GM23338 (cell line): ENCODE measurements around the gene SERPINA6. TPM values are rescaled to one million over a fixed set of nuclear protein-coding genes. Genes with fewer than 3 reads are reported as not detected.

Experiments
- ATAC-seq: fragments of 200-7000 bp; cut with Tn5 transposase; 3 replicates; pipeline ENCODE4 v1.9.1; 2020
- DNase-seq: peaks from one replicate; pipeline ENCODE4 v3.0.0-alpha.2; 2015; ENCODE audit warnings: low spot score
- H2AFZ ChIP-seq: fragments of 200-600 bp; sonication (generic); 2 replicates; pipeline ENCODE4 v1.8.0; 2016; ENCODE audit warnings: antibody characterized with exemption, mild to moderate bottlenecking, moderate library complexity
- H3F3A ChIP-seq: fragments of 200-600 bp; sonication (generic); replicated peaks from 2 replicates; pipeline ENCODE4 v1.8.0; 2017; ENCODE audit warnings: antibody characterized with exemption, mixed run types, low read depth
- H3K27ac ChIP-seq: fragments of 200-600 bp; sonication (generic); 2 replicates; pipeline ENCODE4 v1.6.1; 2016; ENCODE audit warnings: low read depth
- H3K27me3 ChIP-seq: fragments of 200-600 bp; sonication (generic); 2 replicates; pipeline ENCODE4 v1.8.0; 2016; ENCODE audit warnings: mild to moderate bottlenecking, mixed run types, moderate library complexity; ENCODE audit not compliant: insufficient read depth
- H3K36me3 ChIP-seq: fragments of 200-600 bp; sonication (generic); 2 replicates; pipeline ENCODE4 v1.8.0; 2016; ENCODE audit warnings: mild to moderate bottlenecking; ENCODE audit not compliant: insufficient read depth
- H3K4me1 ChIP-seq: fragments of 200-600 bp; sonication (generic); 2 replicates; pipeline ENCODE4 v1.8.0; 2016; ENCODE audit warnings: mild to moderate bottlenecking, moderate library complexity; ENCODE audit not compliant: insufficient read depth
- H3K4me2 ChIP-seq: fragments of 200-600 bp; sonication (generic); 2 replicates; pipeline ENCODE4 v1.7.1; 2017; ENCODE audit warnings: mixed run types
- H3K4me3 ChIP-seq: fragments of 200-600 bp; sonication (generic); 2 replicates; pipeline ENCODE4 v1.6.1; 2016; ENCODE audit warnings: mixed run types
- H3K79me2 ChIP-seq: fragments of 200-600 bp; sonication (generic); replicated peaks from 2 replicates; pipeline ENCODE4 v1.8.0; 2017; ENCODE audit warnings: mild to moderate bottlenecking; ENCODE audit not compliant: insufficient read depth
- H3K9me2 ChIP-seq: fragments of 200-600 bp; sonication (generic); 2 replicates; pipeline ENCODE4 v1.8.0; 2017; ENCODE audit not compliant: insufficient read depth
- H4K20me1 ChIP-seq: fragments of 200-600 bp; sonication (generic); replicated peaks from 2 replicates; pipeline ENCODE4 v1.8.0; 2017; ENCODE audit warnings: mild to moderate bottlenecking; ENCODE audit not compliant: insufficient read depth
- H3K27ac Mint-ChIP-seq: 2 replicates; pipeline ENCODE4 v1.8.0; 2020; ENCODE audit warnings: inconsistent platforms, mild to moderate bottlenecking, moderate library complexity, mixed read lengths
- H3K27me3 Mint-ChIP-seq: 3 replicates; pipeline ENCODE4 v1.8.0; 2022; ENCODE audit warnings: low read depth, mild to moderate bottlenecking, moderate library complexity, mixed read lengths, inconsistent platforms; ENCODE audit not compliant: insufficient read depth, poor library complexity
- H3K36me3 Mint-ChIP-seq: 3 replicates; pipeline ENCODE4 v1.8.0; 2021; ENCODE audit warnings: low read depth, mild to moderate bottlenecking, inconsistent platforms, moderate library complexity, mixed read lengths
- H3K4me1 Mint-ChIP-seq: 3 replicates; pipeline ENCODE4 v1.8.0; 2020; ENCODE audit warnings: mild to moderate bottlenecking, inconsistent platforms, mixed read lengths
- H3K4me3 Mint-ChIP-seq: 3 replicates; pipeline ENCODE4 v1.8.0; 2021; ENCODE audit warnings: moderate library complexity, mild to moderate bottlenecking, inconsistent platforms, mixed read lengths
- H3K9me3 Mint-ChIP-seq: 3 replicates; pipeline ENCODE4 v1.8.0; 2020; ENCODE audit warnings: moderate library complexity, mild to moderate bottlenecking, inconsistent platforms, mixed read lengths
- CREB1 ChIP-seq: fragments of 250-450 bp; sonication (Bioruptor Pico); IDR thresholded peaks from 2 replicates; pipeline ENCODE4 v1.5.0; 2020; ENCODE audit warnings: low read depth, mild to moderate bottlenecking, moderate library complexity
- CTCF ChIP-seq, 2 experiments: fragments of 200-600 bp in 1 of 2; sonication (generic) in 1 of 2; conservative IDR thresholded peaks; 2 replicates each; pipeline versions ENCODE4 v1.5.1 to v1.6.1; 2016 to 2017; ENCODE audit warnings: antibody characterized with exemption in 2 of 2, low read depth in 2 of 2, mild to moderate bottlenecking in 2 of 2, moderate library complexity in 1 of 2
- EZH2 ChIP-seq: fragments of 200-600 bp; sonication (generic); IDR thresholded peaks from one replicate; pipeline ENCODE4 v1.8.0; 2017; ENCODE audit warnings: antibody characterized with exemption, mild to moderate bottlenecking, low read depth; ENCODE audit not compliant: unreplicated experiment
- EZH2phosphoT487 ChIP-seq: fragments of 200-600 bp; sonication (generic); IDR thresholded peaks from one replicate; pipeline ENCODE4 v1.8.1; 2018; ENCODE audit warnings: antibody characterized with exemption; ENCODE audit not compliant: unreplicated experiment
- JUNB ChIP-seq: IDR thresholded peaks from one replicate; pipeline ENCODE4 v1.6.1; 2016; ENCODE audit warnings: antibody characterized with exemption; ENCODE audit not compliant: unreplicated experiment
- NANOG ChIP-seq: IDR thresholded peaks from 2 replicates; pipeline ENCODE4 v1.6.1; 2016; ENCODE audit warnings: antibody characterized with exemption, borderline replicate concordance
- ZNF114 ChIP-seq: fragments of 250-450 bp; sonication (Bioruptor Pico); IDR thresholded peaks from 2 replicates; pipeline ENCODE4 v1.5.0; 2020; ENCODE audit warnings: mild to moderate bottlenecking, moderate library complexity
- ZNF331 ChIP-seq: fragments of 250-450 bp; sonication (Bioruptor Pico); IDR thresholded peaks from 2 replicates; pipeline ENCODE4 v1.5.0; 2020; ENCODE audit warnings: low read depth, mild to moderate bottlenecking, moderate library complexity
- polyA plus RNA-seq: library from polyadenylated mRNA; unstranded; fragments of >200 nt; fragmentation: Nextera tagmentation; extraction: Ambion mirVana; gene quantifications from 2 replicates; pipeline ENCODE4 v1.2.1, GENCODE V29; 2016
- total RNA-seq: library from RNA; depleted of rRNA; stranded (reverse); fragments of >200 nt; shearing (Covaris generic); gene quantifications from 2 replicates; pipeline ENCODE4 v1.2.3, GENCODE V29; 2014
- TF ChIP-seq, protein P1 (sequence below): fragments of 250-450 bp; sonication (Bioruptor Pico); IDR thresholded peaks from 2 replicates; pipeline ENCODE4 v1.5.0; 2020; ENCODE audit warnings: mild to moderate bottlenecking, moderate library complexity
- TF ChIP-seq, protein P2 (sequence below): IDR thresholded peaks from 2 replicates; pipeline ENCODE4 v1.6.1; 2016; ENCODE audit warnings: antibody characterized with exemption

SERPINA6 gene
- total and polyA plus RNA-seq, 2 experiments from 2014 or later = not detected

DNA sequence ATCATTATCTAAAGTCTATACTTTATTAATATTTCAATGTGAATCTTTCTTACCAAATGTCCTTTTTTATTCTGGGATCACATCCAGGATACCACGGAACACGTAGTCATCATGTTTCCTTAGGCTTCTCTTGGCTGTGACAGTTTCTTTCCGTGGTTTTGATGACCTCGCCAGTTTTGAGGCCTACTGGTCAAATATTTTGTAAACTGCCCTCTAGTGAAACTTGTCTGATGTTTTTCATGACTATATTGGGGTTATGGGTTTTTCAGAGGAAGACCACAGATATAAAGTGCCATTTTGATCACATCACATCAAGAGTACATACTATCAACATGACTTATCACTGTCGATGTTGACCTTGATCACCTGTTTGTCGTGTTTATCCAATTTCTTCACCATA, 14.1 kb upstream of the SERPINA6 start (continued):
- TF ChIP-seq, protein P1, sequence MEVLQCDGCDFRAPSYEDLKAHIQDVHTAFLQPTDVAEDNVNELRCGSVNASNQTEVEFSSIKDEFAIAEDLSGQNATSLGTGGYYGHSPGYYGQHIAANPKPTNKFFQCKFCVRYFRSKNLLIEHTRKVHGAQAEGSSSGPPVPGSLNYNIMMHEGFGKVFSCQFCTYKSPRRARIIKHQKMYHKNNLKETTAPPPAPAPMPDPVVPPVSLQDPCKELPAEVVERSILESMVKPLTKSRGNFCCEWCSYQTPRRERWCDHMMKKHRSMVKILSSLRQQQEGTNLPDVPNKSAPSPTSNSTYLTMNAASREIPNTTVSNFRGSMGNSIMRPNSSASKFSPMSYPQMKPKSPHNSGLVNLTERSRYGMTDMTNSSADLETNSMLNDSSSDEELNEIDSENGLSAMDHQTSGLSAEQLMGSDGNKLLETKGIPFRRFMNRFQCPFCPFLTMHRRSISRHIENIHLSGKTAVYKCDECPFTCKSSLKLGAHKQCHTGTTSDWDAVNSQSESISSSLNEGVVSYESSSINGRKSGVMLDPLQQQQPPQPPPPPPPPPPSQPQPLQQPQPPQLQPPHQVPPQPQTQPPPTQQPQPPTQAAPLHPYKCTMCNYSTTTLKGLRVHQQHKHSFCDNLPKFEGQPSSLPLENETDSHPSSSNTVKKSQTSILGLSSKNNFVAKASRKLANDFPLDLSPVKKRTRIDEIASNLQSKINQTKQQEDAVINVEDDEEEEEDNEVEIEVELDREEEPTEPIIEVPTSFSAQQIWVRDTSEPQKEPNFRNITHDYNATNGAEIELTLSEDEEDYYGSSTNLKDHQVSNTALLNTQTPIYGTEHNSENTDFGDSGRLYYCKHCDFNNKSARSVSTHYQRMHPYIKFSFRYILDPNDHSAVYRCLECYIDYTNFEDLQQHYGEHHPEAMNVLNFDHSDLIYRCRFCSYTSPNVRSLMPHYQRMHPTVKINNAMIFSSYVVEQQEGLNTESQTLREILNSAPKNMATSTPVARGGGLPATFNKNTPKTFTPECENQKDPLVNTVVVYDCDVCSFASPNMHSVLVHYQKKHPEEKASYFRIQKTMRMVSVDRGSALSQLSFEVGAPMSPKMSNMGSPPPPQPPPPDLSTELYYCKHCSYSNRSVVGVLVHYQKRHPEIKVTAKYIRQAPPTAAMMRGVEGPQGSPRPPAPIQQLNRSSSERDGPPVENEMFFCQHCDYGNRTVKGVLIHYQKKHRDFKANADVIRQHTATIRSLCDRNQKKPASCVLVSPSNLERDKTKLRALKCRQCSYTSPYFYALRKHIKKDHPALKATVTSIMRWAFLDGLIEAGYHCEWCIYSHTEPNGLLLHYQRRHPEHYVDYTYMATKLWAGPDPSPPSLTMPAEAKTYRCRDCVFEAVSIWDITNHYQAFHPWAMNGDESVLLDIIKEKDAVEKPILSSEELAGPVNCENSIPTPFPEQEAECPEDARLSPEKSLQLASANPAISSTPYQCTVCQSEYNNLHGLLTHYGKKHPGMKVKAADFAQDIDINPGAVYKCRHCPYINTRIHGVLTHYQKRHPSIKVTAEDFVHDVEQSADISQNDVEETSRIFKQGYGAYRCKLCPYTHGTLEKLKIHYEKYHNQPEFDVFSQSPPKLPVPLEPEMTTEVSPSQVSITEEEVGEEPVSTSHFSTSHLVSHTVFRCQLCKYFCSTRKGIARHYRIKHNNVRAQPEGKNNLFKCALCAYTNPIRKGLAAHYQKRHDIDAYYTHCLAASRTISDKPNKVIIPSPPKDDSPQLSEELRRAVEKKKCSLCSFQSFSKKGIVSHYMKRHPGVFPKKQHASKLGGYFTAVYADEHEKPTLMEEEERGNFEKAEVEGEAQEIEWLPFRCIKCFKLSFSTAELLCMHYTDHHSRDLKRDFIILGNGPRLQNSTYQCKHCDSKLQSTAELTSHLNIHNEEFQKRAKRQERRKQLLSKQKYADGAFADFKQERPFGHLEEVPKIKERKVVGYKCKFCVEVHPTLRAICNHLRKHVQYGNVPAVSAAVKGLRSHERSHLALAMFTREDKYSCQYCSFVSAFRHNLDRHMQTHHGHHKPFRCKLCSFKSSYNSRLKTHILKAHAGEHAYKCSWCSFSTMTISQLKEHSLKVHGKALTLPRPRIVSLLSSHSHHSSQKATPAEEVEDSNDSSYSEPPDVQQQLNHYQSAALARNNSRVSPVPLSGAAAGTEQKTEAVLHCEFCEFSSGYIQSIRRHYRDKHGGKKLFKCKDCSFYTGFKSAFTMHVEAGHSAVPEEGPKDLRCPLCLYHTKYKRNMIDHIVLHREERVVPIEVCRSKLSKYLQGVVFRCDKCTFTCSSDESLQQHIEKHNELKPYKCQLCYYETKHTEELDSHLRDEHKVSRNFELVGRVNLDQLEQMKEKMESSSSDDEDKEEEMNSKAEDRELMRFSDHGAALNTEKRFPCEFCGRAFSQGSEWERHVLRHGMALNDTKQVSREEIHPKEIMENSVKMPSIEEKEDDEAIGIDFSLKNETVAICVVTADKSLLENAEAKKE = no peak
- TF ChIP-seq CTCF (conservative IDR thresholded peaks at IDR 0.05; ENCODE audit: low read depth in 2 of 2) = no peak

GRCh38 chr14:94334872-94335271, 11.7 kb upstream of the SERPINA6 start:
- H3K9me3 Mint-ChIP-seq = no peaks in the 10 kb centered on the region; the same call in 1 of the 3 replicates
- H3K36me3 Mint-ChIP-seq = no peaks in the 10 kb centered on the region
- Histone ChIP-seq H3K36me3 (no peaks in the 10 kb centered on the region), H3K4me1 (no peaks in the 10 kb centered on the region), H3F3A (no peaks in the 10 kb centered on the region), H3K4me2 (no peak overlapping the region), H3K4me3 (no peak overlapping the region), H3K27ac (no peak overlapping the region), H3K9me2 (no peaks in the 10 kb centered on the region), H2AFZ (no peak overlapping the region), H3K27me3 (no peaks in the 10 kb centered on the region), H3K79me2 (no peaks in the 10 kb centered on the region), H4K20me1 (no peaks in the 10 kb centered on the region)
- H3K4me3 Mint-ChIP-seq = no peak overlapping the region
- H3K4me1 Mint-ChIP-seq = no peaks in the 10 kb centered on the region
- no peak overlapping the region for H3K27ac Mint-ChIP-seq
- peaks cover 2% of the 10 kb centered on the region for H3K27me3 Mint-ChIP-seq
- no peak for DNase-seq
- no peak for ATAC-seq
- TF ChIP-seq CTCF (conservative IDR thresholded peaks at IDR 0.05; ENCODE audit: low read depth in 2 of 2) = no peak
- no peak for TF ChIP-seq ZNF331 (CRISPR knock-in tag)
- TF ChIP-seq, protein P2, sequence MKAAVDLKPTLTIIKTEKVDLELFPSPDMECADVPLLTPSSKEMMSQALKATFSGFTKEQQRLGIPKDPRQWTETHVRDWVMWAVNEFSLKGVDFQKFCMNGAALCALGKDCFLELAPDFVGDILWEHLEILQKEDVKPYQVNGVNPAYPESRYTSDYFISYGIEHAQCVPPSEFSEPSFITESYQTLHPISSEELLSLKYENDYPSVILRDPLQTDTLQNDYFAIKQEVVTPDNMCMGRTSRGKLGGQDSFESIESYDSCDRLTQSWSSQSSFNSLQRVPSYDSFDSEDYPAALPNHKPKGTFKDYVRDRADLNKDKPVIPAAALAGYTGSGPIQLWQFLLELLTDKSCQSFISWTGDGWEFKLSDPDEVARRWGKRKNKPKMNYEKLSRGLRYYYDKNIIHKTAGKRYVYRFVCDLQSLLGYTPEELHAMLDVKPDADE = no peak
- no peak for TF ChIP-seq EZH2phosphoT487
- no peak for TF ChIP-seq EZH2
- no peak for TF ChIP-seq CREB1 (CRISPR knock-in tag)
- no peak for TF ChIP-seq JUNB
- no peak for TF ChIP-seq NANOG
- no peak for TF ChIP-seq ZNF114 (CRISPR knock-in tag)
